ENCODE measurements around the gene SPTLC2. TPM values are rescaled to one million over a fixed set of nuclear protein-coding genes. Genes with fewer than 3 reads are reported as not detected.

SPTLC2 gene
- total RNA-seq, 1 donor = 48.4 TPM

DNA sequence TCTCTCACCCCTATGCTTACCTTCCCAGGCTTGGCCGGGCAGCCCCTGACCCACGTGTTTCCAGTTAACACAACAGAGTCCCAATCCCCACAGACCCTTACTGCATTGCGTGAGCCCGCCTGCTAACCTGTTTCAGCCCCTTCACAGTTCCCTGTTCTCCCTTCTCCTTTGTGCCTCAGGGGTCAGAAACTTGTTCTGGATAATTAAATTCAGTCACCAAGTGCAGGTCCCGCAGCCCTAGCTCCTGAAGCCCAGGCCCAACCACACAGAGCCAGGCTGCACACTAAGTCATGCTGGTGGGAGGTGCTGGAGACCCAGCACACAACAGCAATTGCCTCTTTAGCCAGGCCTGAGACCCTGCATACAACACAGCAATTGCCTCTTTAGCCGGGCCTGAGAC is 127.4 kb downstream of the SPTLC2 start:
- TF ChIP-seq, protein P1, sequence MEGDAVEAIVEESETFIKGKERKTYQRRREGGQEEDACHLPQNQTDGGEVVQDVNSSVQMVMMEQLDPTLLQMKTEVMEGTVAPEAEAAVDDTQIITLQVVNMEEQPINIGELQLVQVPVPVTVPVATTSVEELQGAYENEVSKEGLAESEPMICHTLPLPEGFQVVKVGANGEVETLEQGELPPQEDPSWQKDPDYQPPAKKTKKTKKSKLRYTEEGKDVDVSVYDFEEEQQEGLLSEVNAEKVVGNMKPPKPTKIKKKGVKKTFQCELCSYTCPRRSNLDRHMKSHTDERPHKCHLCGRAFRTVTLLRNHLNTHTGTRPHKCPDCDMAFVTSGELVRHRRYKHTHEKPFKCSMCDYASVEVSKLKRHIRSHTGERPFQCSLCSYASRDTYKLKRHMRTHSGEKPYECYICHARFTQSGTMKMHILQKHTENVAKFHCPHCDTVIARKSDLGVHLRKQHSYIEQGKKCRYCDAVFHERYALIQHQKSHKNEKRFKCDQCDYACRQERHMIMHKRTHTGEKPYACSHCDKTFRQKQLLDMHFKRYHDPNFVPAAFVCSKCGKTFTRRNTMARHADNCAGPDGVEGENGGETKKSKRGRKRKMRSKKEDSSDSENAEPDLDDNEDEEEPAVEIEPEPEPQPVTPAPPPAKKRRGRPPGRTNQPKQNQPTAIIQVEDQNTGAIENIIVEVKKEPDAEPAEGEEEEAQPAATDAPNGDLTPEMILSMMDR (IDR thresholded peaks at IDR 0.05; ENCODE audit: insufficient read depth, low read depth, low read length) = no peak
- DNase-seq (ENCODE audit: low read depth) = no peak
- no peak overlapping the region for H3K4me3 ChIP-seq (ENCODE audit: low read depth, low read length)

GRCh38 chr14:77488558-77488957 is 127.9 kb downstream of the SPTLC2 start:
- DNase-seq (ENCODE audit: low read depth) = no peak
- no peak overlapping the region for H3K4me3 ChIP-seq (ENCODE audit: low read depth, low read length)
- TF ChIP-seq, protein P1 (IDR thresholded peaks at IDR 0.05; ENCODE audit: insufficient read depth, low read depth, low read length) = no peak

DNA sequence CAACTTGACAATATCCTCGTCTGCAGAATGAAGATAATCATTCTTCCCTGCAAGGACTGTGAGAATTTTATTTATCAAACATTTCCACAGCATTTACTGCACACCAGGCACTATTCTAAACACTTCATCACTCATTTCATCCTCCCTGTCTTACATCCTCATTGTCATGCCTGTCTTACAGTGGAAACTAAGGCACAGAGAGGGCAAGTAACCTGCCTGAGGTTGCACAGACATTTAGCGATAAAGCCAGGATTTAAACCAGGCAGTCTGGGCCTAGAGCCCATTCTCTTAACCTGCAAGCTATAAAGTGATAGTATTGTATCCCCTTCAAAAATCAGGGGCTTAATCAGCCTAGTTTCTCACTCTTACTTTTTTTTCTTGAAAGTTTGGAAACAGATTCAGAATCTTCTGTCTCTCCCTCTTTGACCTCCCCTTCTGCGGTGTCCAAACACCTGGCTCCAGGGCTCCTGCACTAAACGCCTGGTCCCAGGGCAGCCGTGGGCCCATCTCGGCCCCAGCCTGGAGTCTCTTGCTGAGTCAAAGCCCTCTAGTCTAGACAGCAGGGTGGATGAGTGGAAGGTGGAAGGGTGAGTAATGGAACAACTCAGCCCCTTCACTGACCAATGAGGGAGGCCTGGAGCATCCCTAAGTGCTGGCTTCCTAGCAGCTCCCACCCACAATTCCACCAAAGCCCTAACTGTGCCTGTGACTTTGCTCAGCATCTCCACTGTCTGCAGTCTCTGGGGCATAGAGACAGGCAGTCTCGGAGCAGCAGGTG is 130.3 kb downstream of the SPTLC2 start:
- no peak overlapping the region for H3K4me3 ChIP-seq (ENCODE audit: low read depth, low read length)
- TF ChIP-seq, protein P1 (IDR thresholded peaks at IDR 0.05; ENCODE audit: insufficient read depth, low read depth, low read length) = no peak
- DNase-seq (ENCODE audit: low read depth) = no peak

DNA sequence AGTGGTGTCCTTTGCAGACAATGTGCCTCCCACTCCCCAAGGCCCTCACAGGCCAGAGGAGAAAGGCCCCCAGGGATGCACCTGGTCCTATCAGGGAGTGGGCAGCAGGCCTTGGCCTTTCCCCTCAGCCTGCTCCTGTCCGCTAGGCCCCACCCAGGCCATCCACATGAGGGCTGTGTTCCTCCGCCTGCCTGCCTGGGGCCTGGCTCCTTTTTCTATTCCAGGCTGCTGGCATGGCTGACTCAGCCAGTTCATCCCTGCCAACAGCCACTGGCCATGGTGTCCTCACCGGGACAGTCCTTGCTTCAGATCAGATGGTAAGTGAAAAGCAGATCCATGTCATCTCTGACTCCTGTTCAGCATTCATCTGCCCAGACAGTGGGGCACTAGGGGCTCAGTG is 131.2 kb downstream of the SPTLC2 start:
- H3K4me3 ChIP-seq (ENCODE audit: low read depth, low read length) = no peak overlapping the region
- TF ChIP-seq, protein P1 (IDR thresholded peaks at IDR 0.05; ENCODE audit: insufficient read depth, low read depth, low read length) = no peak
- no peak for DNase-seq (ENCODE audit: low read depth)

GRCh38 chr14:77482422-77482821 is 134.0 kb downstream of the SPTLC2 start:
- no peak for DNase-seq (ENCODE audit: low read depth)
- no peak overlapping the region for H3K4me3 ChIP-seq (ENCODE audit: low read depth, low read length)
- TF ChIP-seq, protein P1 (IDR thresholded peaks at IDR 0.05; ENCODE audit: insufficient read depth, low read depth, low read length) = no peak

GRCh38 chr14:77478796-77479195 is 137.6 kb downstream of the SPTLC2 start:
- no peak for DNase-seq (ENCODE audit: low read depth)
- no peak overlapping the region for H3K4me3 ChIP-seq (ENCODE audit: low read depth, low read length)
- TF ChIP-seq, protein P1 (IDR thresholded peaks at IDR 0.05; ENCODE audit: insufficient read depth, low read depth, low read length) = no peak

DNA sequence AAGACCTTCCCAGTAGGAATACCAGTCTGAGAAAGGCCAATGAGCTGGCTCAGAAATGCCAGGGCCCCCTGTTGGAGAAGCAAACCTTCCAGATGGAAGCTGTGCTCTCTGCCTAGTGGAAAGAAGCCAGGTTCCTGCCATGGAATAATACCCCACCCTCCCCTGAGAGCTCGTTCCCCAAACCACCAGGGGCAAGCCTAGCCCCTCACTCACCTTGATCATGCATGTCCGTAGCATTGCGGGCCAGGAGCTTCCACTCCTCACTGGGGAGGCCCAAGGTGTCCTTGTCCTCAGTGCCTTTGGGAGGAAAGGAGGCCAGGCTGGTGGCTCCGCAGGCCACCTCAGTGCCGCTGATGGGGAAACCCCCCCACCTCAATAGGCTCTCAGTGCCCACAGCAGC is 138.4 kb downstream of the SPTLC2 start:
- no peak for DNase-seq (ENCODE audit: low read depth)
- TF ChIP-seq, protein P1 (IDR thresholded peaks at IDR 0.05; ENCODE audit: insufficient read depth, low read depth, low read length) = no peak
- H3K4me3 ChIP-seq (ENCODE audit: low read depth, low read length) = no peak overlapping the region

Data from fibroblast of villous mesenchyme (primary cell).